Skeletal muscle satellite cell (primary cell): Measurements from ENCODE around the gene CAPN5.
A peak's percentile ranks its signal among the peaks of the same experiment; 100 is the strongest.

Experiments
- H3K27me3 ChIP-seq: 2 replicates; pipeline ENCODE4 v1.7.0; 2013; ENCODE audit warnings: low read length; ENCODE audit not compliant: control insufficient read depth, insufficient read depth
- H3K36me3 ChIP-seq: 2 replicates; pipeline ENCODE4 v1.7.0; 2013; ENCODE audit warnings: mild to moderate bottlenecking, control low read depth, low read length; ENCODE audit not compliant: insufficient read depth
- H3K4me1 ChIP-seq: 2 replicates; pipeline ENCODE4 v1.7.0; 2013; ENCODE audit warnings: low read length; ENCODE audit not compliant: control insufficient read depth, insufficient read depth
- H3K4me2 ChIP-seq: 2 replicates; pipeline ENCODE4 v1.7.0; 2013; ENCODE audit warnings: mild to moderate bottlenecking, low read length
- H3K4me3 ChIP-seq: 2 replicates; pipeline ENCODE4 v1.7.0; 2013; ENCODE audit warnings: low read length
- H3K9ac ChIP-seq: 2 replicates; pipeline ENCODE4 v1.7.0; 2013; ENCODE audit warnings: mild to moderate bottlenecking, low read depth, low read length, moderate library complexity
- H3K9me3 ChIP-seq: replicated peaks from 2 replicates; pipeline ENCODE4 v1.7.0; 2013; ENCODE audit warnings: mild to moderate bottlenecking, control low read depth, low read length

CAPN5 gene

GRCh38 chr11:77035039-77035438 is 31.7 kb upstream of the CAPN5 start:
- Histone ChIP-seq H3K36me3 (no peaks in the 10 kb centered on the region), H3K4me3 (no peak overlapping the region), H3K9ac (no peak overlapping the region), H3K4me2 (no peak overlapping the region), H3K4me1 (peaks cover 6% of the 10 kb centered on the region), H3K27me3 (peaks cover 53% of the 10 kb centered on the region), H3K9me3 (no peaks in the 10 kb centered on the region)

GRCh38 chr11:77035580-77035979 is 31.2 kb upstream of the CAPN5 start:
- no peak overlapping the region for H3K4me2 ChIP-seq
- peaks cover 11% of the 10 kb centered on the region for H3K4me1 ChIP-seq
- no peak overlapping the region for H3K9ac ChIP-seq
- no peak overlapping the region for H3K4me3 ChIP-seq
- H3K36me3 ChIP-seq: no peaks in the 10 kb centered on the region
- H3K27me3 ChIP-seq: peaks cover 53% of the 10 kb centered on the region
- H3K9me3 ChIP-seq: no peaks in the 10 kb centered on the region

GRCh38 chr11:77036398-77036797 is 30.4 kb upstream of the CAPN5 start:
- Histone ChIP-seq H3K9me3 (no peaks in the 10 kb centered on the region), H3K4me2 (no peak overlapping the region), H3K27me3 (peaks cover 50% of the 10 kb centered on the region), H3K4me3 (no peak overlapping the region), H3K36me3 (no peaks in the 10 kb centered on the region), H3K9ac (no peak overlapping the region), H3K4me1 (peaks cover 11% of the 10 kb centered on the region)

GRCh38 chr11:77037057-77037456 is 29.7 kb upstream of the CAPN5 start:
- Histone ChIP-seq H3K4me2 (no peak overlapping the region), H3K9ac (no peak overlapping the region), H3K36me3 (no peaks in the 10 kb centered on the region), H3K9me3 (no peaks in the 10 kb centered on the region), H3K27me3 (peaks cover 51% of the 10 kb centered on the region), H3K4me1 (peaks cover 11% of the 10 kb centered on the region), H3K4me3 (no peak overlapping the region)

GRCh38 chr11:77038029-77038824 is 28.5 kb upstream of the CAPN5 start:
- no peaks in the 10 kb centered on the region for H3K9me3 ChIP-seq
- peaks cover 56% of the 10 kb centered on the region for H3K27me3 ChIP-seq
- no peaks in the 10 kb centered on the region for H3K36me3 ChIP-seq
- H3K4me2 ChIP-seq: no peak overlapping the region
- H3K4me3 ChIP-seq: no peak overlapping the region
- H3K9ac ChIP-seq: no peak overlapping the region
- H3K4me1 ChIP-seq: peaks cover 11% of the 10 kb centered on the region

- H3K4me3 ChIP-seq: no peak overlapping the region
- peaks cover 11% of the 10 kb centered on the region for H3K4me1 ChIP-seq
- H3K4me2 ChIP-seq: no peak overlapping the region
- H3K36me3 ChIP-seq: no peaks in the 10 kb centered on the region
- H3K9ac ChIP-seq: no peak overlapping the region
- peaks cover 56% of the 10 kb centered on the region for H3K27me3 ChIP-seq
- no peaks in the 10 kb centered on the region for H3K9me3 ChIP-seq
Observed at GRCh38 chr11:77038825-77039326, 27.9 kb upstream of the CAPN5 start.

- no peaks in the 10 kb centered on the region for H3K9me3 ChIP-seq
- peaks cover 11% of the 10 kb centered on the region for H3K4me1 ChIP-seq
- H3K4me3 ChIP-seq: peak overlapping the region; percentile 63
- H3K4me2 ChIP-seq: peak overlapping the region; percentile 87
- peaks cover 59% of the 10 kb centered on the region for H3K27me3 ChIP-seq
- H3K36me3 ChIP-seq: no peaks in the 10 kb centered on the region
- H3K9ac ChIP-seq: no peak overlapping the region
Observed at GRCh38 chr11:77039491-77040400, 27.0 kb upstream of the CAPN5 start.

- Histone ChIP-seq H3K4me2 (peak overlapping the region; percentile 87), H3K4me1 (peaks cover 11% of the 10 kb centered on the region), H3K36me3 (no peaks in the 10 kb centered on the region), H3K9me3 (no peaks in the 10 kb centered on the region), H3K9ac (no peak overlapping the region), H3K27me3 (peaks cover 60% of the 10 kb centered on the region), H3K4me3 (no peak overlapping the region)
Observed at GRCh38 chr11:77040401-77040777, 26.4 kb upstream of the CAPN5 start.

GRCh38 chr11:77040889-77041288 is 25.9 kb upstream of the CAPN5 start:
- Histone ChIP-seq H3K4me1 (peaks cover 12% of the 10 kb centered on the region), H3K9me3 (no peaks in the 10 kb centered on the region), H3K9ac (no peak overlapping the region), H3K4me2 (no peak overlapping the region), H3K36me3 (no peaks in the 10 kb centered on the region), H3K27me3 (peaks cover 60% of the 10 kb centered on the region), H3K4me3 (no peak overlapping the region)

GRCh38 chr11:77042111-77042726 is 24.6 kb upstream of the CAPN5 start:
- Histone ChIP-seq H3K36me3 (no peaks in the 10 kb centered on the region), H3K4me3 (no peak overlapping the region), H3K4me1 (peaks cover 18% of the 10 kb centered on the region), H3K4me2 (no peak overlapping the region), H3K9me3 (no peaks in the 10 kb centered on the region), H3K27me3 (peaks cover 47% of the 10 kb centered on the region), H3K9ac (no peak overlapping the region)

GRCh38 chr11:77044356-77044755 is 22.4 kb upstream of the CAPN5 start:
- Histone ChIP-seq H3K9ac (no peak overlapping the region), H3K4me1 (peaks cover 18% of the 10 kb centered on the region), H3K27me3 (peaks cover 34% of the 10 kb centered on the region), H3K4me3 (no peak overlapping the region), H3K9me3 (no peaks in the 10 kb centered on the region), H3K36me3 (no peaks in the 10 kb centered on the region), H3K4me2 (no peak overlapping the region)
